NOMO-1 treated with dmso at 0.1 percent for 144 hours (cell line): Measurements from ENCODE around the gene GOLGA6L24.
"Not testable (repeated sequence)": the region's sequence is repeated elsewhere in the genome, so short reads cannot be mapped to it uniquely, and the experiment has no call there.

ENCODE experiments used
- DNase-seq: peaks from one replicate; lab custom pipeline; 2025; ENCODE audit not compliant: unreplicated experiment; lab: John Stamatoyannopoulos, UW

GOLGA6L24 gene

DNA sequence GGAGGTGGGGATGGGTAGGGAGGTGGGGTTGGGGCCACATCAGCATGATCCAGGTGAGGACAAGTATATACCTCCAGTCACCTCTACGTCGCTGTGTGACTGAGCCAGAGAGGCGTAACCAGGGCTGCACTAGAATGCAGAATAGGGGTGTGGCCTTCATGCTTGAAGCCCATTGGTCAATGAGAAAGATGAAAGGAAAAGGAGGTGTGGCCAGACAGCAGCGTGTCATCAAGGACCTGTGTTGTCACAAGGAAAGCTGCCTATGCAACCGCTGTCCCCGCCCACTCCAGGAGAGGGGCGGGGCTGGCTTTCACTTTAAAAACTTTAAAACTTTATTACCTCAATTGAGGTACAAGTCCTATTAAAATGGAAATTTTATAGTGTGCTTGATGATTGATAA, at the start of gene GOLGA6L24:
Gene GOLGA6L24 (minus strand): TSS at position 101 of the 400 bp plus-strand sequence. CDS start 61 bp downstream, at position 40.
- not testable (repeated sequence) for DNase-seq

DNA sequence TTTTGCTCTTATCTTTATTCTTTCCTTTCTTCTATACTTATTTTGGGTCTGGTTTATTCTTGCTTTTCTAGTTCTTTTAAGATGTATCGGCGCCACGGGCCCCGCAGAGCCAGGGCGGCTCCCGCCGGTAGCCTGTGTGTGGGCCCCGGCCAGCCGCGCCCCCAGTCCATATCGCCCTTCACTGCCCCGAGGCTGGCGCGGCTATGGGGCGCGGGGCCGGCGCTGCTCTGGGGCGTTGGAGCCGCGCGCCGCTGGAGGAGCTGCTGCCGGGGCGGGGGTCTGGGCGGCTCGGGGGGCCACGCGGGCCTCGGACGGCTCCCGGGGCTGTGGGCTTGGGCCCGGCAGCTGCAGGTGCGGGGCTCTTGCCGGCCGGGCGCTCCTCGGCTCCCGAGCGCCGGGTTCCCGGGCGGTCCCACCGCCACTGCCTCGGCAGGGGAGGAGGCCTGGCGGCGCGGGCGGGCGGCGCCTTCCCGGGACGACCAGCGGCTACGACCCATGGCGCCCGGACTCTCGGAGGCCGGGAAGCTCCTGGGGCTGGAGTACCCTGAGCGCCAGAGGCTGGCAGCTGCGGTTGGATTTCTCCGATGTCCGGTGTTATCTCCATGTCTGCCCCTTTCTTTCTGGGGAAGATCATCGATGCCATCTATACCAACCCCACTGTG, 45.0 kb upstream of the GOLGA6L24 start:
- DNase-seq = not testable (repeated sequence)

GRCh38 chr15:28396022-28396421, 38.1 kb upstream of the GOLGA6L24 start:
- DNase-seq = not testable (repeated sequence)

DNA sequence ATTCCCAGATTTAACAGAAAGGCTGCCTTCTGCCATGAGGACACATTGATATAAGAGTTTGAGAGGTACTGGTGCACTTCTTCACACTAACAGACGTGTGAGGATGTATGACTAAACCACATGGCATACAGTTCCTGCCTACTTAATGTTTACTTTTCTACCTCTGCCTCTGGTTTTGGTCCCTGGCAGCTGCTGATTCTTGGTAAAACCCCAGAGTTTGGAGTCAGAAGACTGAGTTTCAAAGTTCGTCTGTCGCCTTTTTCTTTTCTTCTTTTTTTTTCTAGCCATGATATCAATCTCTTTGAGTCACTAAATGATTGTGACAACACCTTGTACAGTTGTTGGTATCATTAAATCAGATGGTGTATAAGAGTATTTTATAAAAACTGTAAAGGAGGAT, 22.2 kb upstream of the GOLGA6L24 start:
- not testable (repeated sequence) for DNase-seq

DNA sequence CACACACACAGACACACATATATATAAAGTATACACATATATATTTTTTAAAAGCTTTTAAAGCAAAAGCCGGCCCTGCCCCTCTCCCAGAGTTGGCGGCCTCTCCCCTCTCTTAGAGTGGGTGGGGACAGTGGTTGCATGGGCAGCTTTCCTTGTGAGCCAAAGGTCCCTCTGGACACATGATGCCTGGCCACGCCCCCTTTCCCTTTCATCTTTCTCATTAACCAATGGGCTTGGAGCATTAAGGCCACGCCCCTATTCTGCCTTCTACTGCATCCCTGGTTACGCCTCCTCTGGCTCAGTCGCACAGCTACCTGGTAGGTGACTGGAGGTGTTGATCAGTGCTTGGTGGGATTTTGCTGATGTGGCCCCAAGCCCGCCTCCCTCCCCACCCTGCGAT, 20.5 kb upstream of the GOLGA6L24 start, which contains the start of gene GOLGA8F:
Gene GOLGA8F (plus strand): TSS at position 301 of the 400 bp plus-strand sequence. CDS start 98 bp downstream, at position 399.
- not testable (repeated sequence) for DNase-seq

- not testable (repeated sequence) for DNase-seq
These were observed 7.6 kb upstream of the GOLGA6L24 start for GRCh38 chr15:28365502-28365901.

DNA sequence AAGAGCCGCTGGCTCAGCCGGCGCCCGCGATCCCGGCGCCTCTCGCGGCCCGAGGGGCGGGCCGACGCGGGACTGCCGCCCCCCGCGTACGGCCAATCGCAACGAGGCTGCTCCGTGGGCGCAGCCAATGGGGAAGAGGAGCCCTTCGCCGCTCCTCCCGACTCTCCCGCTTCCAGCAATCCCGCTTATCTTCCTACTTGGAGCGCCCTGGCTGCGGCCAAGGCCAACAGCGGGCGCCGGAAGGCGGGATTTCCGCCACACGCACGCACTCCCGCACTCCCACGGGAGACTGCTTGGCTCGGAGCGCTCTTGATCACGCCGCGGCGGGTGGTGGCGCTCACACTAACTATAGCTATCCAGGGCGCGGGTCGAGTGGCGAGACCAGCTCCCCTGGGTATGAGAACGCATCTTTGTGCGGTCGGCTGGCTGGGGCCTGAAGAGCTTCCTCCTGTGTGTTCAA, 35.7 kb downstream of the GOLGA6L24 start, which contains the start of gene HERC2:
Gene HERC2 (minus strand): TSS at position 51 of the 460 bp plus-strand sequence. CDS start 746 bp downstream, outside the sequence.
- DNase-seq = not testable (repeated sequence)

DNA sequence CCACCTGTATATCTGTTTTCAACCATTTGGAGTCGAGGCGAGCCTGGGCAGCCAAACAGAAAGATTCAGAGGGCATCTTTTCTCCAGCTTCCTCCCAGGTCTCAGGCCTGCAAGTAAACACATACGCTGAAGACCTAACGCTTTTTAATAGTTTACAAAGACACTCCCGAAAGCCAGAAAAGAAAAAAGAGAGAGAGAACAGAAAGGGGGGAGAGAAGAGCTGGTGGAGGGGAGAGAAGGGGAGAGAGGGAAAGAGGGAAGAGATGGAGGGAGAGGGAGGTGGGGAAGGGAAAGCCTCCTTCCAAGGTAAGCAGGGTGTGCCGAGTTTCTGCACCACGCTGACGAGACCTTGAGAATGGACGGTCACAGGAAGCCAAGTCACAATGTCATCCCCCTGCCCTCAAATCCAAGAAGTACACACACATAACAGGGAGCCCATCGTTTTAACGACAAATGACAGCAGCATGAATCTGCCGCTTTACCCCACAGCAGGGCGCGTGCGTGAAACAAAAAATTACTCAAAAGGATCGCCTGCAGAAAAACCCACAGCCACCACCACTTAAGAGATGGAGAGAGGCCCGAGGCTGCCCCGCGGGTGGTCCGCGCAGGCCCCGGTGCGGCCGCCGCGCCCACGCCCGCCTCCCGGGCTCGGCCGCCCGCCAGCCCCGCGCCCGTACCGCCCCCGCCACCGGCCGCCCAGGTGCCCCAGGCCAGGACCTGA, 36.4 kb downstream of the GOLGA6L24 start:
- DNase-seq = not testable (repeated sequence)

DNA sequence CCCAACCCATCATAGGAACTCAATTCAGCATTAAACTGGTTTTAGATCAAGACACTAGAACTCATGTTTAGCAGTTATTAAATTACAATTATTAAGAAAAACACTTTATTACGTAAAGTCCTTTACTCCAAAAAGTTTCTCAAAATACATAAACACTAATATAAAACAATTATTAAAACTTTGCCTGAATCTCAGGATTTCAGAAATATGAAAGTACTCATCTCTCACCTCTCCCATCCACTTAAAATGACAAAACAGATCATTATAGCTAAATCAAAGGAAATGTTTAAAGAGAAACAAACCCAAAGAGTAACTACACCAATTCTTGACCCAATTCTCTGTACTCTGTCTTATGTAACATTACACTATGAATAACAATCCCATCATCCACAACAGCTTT, 38.2 kb downstream of the GOLGA6L24 start:
- DNase-seq = not testable (repeated sequence)

DNA sequence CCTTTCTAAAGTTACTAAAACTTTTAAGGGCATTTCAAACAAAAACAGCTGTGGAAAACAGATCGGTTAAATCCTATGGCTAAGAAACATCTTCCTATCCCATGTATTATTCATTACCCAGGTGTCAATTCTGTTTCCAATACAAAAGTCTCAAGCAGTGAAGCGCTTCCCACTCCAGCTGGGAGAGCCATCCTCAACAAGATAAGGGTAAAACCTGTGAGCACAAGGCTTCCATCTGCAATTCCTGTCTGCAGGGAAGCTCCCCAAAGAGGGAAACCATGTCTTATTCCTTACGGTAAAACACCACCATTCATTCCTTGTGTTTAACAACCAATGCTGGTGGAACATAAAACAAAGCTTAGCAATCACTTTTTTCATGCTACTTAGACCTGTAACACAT, 39.1 kb downstream of the GOLGA6L24 start:
- not testable (repeated sequence) for DNase-seq

- DNase-seq = not testable (repeated sequence)
These were observed 39.8 kb downstream of the GOLGA6L24 start for GRCh38 chr15:28318122-28318521.

DNA sequence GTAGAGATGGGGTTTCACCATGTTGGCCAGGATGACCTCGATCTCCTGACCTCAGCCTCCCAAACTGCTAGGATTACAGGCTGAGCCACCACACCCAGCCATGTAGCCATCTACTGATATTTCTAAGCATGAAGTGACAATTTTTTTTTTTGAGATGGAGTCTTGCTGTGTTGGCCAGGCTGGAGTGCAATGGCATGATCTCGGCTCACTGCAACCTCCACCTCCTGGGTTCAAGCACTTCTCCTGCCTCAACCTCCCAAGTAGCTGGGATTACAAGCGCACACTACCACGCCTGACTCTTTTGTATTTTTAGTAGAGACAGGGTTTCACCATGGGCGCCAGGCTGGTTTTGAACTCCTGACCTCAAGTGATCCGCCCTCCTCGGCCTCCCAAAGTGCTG, 40.9 kb downstream of the GOLGA6L24 start:
- DNase-seq = not testable (repeated sequence)

DNA sequence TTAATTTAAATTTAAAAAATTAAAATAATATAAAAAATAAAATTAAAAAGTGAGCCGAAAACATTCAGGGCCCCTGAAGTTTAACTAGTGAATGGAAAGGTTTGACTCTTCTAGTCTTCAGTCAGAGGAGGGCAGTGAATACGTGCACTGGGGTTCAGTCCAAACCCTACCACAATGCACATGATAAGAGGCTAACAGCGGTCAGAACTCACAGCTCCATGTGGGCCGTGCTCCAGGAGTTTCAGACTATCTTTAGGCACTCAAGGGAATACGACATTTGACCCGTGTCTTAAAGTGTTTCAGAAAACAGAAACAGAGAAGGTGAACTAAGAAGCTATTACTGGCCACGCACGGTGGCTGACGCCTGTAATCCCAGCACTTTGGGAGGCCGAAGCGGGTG, 47.4 kb downstream of the GOLGA6L24 start:
- not testable (repeated sequence) for DNase-seq

DNA sequence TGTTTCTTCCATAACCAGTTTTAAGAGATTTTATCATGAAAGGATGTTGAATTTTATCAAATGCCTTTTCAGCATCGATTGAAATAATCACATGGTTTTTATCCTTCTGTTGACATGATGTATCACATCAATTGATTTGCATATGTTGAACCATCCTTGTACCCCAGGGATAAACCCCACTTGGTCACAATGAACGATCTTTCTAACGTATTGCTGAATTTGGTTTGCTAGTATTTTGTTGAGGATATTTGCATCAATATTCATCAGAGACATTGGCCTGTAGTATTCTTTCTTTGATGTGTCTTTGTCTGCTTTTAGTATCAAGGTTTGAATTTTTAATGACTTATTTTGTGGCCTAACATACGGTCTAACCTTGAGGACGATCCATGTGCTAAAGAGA, 49.2 kb downstream of the GOLGA6L24 start:
- DNase-seq = not testable (repeated sequence)
